GOT3 (cell line): Measurements from ENCODE around the gene FHIT.

ENCODE experiments used
- DNase-seq: peaks from one replicate; lab custom pipeline; 2025; ENCODE audit warnings: mixed read lengths; lab: John Stamatoyannopoulos, UW

The FHIT gene

DNA sequence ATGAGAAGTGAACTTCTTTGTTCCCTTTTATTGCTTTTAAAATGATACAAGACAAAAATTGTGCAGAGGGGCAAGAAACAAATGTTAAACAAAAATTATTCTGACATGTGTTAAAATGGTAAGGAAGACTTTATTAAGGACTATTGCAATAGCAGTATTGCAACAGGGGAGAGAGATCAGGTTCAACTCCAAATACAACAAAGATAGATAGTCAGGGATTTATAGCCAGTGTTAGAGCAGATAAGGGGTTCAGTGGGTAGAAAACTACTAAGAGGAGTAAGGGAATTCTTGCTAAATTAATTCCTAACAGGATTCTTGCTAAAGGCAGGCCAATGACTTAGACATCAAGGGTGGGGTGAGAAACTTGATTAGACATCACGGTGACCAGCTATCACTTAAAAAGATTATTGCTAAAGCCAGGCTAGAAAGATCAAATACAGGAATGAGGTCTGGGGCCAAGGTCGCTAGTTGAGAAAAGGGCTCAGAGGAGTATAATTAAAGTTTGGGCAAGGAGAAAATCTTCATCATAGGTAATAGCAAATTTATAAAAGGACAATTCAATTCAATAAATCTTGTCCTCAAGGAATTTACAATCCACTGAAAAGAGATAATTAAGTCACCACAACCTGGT lies 81.5 kb downstream of the FHIT start:
- no peak for DNase-seq

DNA sequence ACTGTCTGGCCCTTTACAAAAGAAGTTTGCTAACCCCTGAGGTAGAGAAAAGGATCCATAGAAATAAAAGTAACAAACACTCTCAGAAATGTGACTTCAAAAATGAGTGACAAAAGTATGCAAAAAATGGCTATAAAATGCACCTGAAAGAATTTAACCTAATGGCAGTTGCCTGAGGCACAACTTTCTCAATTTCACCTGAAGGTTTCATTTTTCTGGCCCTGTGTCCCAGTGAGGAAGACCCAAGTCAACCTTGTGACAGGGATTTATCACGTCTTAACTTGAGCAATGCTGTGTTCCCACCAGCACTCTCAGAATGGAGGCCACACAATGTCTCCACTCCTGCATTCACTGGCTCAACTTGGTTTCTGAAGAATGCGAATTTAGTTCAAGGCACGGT lies 83.0 kb downstream of the FHIT start:
- no peak for DNase-seq

DNA sequence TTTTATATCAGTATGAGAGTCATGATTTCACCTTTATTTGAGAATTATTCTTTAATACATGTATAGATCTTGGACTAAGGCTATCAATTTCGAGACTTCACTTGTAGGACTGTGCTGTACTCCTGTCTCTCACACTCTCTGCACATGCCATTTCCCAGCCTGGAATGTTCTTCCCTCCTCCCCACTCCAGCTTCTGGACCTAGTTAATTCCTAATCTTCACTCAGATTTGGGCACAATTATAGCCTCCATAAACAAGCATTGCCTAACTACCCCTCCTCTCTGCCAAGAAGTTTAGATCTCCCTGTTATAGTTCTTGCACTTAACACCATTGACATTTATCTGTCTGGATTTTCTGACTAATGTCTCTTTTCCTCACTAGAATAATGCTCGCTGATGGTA lies 88.3 kb downstream of the FHIT start:
- DNase-seq, result no peak

DNA sequence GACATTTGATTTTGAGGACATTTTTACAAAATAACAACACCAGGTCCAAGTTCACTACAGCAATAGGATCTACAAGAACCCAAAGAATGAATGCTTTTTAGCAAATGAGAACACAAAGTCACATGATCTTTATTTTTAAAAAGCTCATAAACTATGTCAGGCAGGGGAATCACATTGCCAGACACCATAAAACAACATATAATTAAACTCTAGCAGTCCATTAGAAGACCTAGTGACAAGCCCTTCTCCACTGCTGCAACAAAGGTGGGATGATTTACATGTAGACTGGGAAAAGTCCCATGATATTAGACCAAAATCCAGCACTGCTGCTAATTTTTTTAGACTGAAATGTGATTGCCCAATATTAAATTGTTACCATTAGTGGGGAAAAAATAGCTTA lies 92.6 kb downstream of the FHIT start:
- DNase-seq, result no peak

DNA sequence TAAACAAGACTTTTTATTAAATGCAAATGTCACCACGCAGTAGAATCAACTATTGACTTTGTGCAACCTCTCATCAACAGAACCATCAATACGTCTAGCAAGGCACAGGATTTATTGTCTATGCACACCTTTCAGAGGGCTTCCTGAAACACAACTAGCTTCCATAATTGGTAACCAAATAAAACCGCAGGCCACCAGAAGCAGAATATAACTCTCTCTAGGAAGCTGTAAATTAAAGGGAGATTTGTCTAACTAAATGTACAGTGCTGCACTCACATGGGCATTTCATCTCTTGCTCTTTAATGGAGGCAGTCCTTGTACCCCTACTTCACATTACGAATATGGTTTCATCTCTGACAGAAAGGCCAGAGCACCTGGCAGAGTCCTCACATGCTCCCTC lies 93.0 kb downstream of the FHIT start:
- DNase-seq, result no peak

DNA sequence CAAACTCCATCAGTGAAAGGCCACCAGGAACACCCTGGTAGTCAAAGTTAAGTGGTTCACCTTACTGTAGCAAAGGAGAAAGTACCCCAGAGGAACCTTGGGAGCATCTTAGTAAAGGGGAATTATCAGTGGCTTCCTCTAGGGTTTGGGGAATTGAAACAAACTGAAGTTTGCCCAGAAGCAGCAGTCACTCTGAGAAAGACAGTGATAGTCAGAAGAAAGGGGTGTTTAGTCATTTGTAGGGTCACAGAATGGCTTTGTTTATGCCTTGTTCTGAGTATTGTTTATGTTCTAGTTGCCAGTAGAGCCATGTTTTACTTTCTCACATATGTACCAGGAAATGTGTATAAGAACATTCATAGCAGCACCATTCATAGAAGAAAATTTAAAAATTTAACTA lies 93.8 kb downstream of the FHIT start:
- DNase-seq, result no peak

DNA sequence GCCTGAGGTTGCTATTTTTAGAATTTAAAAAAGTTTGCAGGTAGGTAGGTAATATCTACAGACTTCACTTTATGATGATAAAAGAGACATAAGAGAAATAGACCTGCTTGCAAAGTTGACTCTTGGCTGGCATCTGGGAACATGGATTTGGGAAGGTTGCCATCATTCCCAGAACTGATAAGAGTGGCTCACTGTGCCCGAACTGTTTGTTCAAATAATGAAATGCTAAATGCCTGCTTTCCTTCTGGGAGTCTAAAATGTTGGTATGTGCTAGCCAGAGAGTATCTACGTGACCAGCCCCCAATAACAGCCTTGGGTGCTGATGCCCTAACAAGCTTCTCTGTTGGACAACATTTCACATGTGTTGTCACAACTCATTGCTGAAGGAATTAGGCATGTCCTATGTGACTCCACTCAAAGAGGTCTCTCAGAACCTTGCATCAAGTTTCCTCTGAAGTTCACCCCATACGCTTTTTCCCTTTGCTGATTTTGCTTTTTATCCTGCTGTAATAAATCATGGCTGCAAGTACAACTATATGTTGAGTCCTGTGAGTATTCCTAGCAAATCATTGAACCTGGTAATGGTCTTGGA lies 95.5 kb downstream of the FHIT start:
- DNase-seq, result no peak

DNA sequence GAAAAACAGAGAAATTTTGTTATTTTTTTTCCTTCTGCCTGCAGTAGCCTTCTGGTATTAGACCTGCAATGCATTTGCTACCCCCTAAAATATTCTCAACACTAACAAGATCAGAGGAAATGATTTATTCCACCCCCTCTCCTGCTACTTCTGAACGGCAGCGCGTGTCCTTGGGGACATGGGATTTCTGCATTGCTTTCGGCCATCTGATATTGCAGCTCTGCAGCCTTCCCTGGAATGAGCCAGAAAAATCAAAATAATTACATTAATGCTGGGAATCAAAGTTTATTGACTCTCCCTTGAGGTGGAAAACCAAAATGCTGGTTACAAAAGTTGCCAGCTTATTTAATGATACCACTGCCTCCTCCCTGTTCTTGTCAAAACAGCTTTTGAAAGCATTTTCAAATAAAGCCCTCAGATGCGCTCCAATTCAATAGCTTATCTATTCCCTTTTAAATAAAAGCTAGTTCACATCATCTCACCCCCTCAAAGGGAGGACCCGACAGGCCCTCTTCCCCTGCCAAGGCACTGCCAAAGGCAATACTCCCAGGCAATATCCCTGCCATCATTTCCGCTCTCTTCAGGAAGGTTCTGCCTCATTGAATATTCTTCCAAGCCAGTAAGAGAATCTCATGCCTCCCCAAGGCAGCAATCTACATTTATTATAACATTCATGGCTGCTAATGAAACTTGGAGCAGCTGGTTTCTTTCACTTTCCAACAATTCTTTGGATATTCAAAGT lies 96.6 kb downstream of the FHIT start:
- DNase-seq, result no peak

DNA sequence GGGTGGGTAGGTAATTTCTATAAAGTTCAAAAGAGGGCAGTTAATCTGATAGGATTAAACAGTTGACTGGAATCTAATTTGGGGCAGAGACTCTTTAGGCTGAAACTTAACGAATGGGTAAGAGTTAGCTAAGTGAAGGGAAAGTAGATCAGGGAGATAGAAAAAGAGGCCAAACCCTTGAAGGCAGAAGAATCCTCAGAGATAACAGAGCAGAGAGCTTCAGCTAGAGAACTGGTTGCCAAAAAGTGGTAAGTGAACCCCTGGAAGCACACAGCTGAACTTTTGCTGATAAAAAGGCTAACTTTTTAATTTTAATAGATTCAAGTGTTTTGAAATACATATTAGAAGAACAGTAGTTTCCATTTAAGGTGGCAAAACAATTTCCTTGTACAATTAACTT lies 99.2 kb downstream of the FHIT start:
- no peak for DNase-seq

DNA sequence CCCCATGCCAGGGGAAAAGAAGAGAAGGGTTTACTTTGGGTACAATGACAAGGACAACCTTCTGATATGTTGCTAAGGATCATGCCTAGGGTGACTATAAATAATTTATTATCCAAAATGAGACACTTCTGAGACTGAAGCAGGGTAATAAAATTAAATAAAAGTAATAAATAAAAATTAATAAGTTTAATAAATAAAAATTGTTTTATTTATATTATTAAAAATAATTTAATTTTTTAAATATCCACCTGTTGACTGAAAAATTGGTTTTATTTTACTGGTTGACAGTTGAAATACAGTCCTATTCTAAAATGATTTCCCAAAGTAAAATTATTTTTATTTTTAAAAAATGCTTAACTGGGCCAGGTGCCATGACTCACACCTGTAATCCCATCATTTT lies 102.0 kb downstream of the FHIT start:
- DNase-seq, result no peak

DNA sequence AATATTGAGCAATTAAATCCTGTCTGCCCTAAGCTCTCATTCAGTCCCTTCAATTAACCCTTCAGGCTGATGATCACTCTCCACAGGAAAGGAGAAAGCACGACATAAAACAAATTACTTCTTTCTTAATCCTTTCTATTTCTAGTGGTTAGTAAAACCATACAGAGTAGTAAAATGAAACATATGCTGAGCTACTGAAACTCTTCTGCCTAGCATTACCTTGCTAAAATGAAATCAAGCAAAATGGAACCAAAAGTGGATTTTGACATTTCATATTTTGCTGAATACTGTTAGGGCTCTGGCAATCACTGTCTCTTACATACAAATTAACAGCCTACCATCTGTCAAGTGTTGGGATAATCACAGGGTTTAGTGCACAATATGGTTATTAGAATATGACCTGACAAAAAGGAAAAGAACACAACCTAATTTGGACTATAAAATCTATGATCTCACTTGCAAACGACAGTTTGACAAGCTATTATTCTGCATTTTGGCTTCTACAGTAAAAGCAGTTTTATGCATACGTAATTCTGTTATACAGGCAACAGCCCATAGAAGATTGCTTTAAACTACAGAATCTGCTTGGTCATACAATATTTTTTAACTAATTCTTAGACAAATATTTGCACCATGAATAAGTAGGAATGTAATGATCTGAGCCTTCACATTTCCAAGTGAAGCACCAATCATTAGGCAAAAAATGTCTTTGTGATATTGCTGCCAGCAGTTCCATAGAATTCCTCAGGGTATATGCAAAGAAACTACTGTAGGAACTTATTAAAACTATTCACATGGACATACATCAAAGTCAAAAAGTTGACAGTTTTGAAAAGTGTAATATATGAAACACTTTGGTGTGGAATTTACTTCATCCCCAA lies 105.0 kb downstream of the FHIT start:
- DNase-seq, result no peak

DNA sequence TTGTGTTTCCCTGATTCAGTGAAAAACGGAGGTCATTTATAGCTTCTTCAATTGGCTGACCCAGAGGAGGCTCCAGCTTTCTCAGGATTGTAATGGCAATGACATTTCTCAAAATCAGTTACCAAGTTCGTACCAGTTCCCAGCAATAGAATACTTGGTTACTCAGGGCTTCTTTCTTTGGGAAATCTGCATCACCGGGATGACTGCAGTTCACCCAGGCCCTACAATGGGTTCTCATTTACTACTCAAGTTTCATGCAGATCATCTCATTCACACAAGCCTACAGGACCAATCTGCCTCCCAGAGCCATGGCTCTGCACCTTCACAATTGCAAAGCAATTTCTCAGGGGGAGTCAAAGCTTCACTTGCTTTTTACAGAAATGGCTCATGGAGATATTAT lies 109.6 kb downstream of the FHIT start:
- DNase-seq, result no peak

DNA sequence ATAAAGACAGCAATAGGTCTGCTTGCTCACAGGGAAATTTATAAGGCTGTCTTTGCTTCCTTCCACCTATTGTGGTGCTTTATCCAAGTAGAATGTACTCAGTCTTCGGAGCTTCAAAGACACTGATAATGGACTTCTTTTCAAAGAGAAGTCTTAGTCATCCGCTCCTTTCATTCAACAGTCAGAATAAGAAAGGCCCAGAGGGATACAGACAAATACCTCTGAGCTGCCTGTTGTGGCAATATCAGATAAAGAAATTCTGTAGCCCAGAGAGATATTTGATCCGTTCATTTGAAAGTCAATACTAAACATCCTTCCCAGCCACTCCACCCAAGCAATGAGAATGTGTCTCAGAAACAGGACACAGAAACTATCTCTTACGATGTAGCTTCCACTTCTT lies 110.0 kb downstream of the FHIT start:
- DNase-seq, result no peak

DNA sequence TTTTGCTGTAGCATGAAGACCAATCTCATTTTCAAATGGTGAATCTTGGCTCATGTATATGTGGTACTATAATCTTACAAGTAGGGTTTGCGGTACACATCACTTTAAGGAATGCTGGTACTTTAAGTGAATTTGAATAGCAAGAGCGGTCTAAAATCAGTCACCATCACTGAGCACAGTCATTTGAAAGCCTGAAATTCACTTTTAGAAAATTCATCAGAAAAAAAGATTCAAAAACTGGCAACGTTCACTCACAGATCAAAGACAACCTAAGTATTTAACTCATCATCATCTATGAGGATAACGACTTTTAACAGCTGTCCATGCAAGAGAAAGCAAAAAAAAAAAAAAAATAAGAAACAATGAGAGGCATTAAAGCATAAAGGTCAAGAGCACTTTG lies 111.6 kb downstream of the FHIT start:
- no peak for DNase-seq

DNA sequence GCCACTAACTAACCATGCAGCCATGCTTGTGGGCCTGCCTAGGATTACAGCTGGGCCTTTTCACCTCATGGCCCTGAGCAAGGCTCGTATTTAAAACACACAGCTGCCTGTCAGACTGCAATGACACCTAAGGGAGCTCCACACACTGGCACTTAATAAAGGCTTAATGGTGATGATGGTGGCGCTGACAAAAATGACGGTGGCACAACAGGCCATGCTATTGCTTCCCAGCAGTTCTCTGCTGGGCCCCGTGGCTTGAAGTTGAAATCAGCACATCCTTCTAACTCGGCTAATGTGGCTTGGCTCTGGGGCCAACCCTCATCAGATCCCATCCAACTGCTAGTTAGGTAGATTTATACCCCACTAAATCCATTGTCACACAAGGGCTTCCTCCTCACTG lies 112.9 kb downstream of the FHIT start:
- no peak for DNase-seq

DNA sequence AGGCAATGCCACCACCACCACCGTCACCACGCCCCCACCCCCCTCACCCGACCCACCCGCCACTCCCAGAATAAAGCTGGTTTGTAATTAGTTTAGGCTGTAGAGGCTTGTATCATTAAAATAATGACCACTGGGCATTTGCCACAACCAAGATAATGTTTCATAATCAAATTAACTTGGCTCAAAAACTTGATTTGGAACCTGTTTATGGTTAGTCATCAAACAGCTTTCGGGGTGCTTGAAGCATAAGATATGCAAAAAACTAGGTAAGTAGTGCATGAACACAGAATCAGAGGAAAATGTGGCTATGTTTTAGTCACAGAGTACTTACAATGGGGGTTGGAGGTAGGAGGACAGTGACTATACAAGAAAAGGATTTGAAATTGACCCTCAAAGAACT lies 115.1 kb downstream of the FHIT start:
- no peak for DNase-seq

DNA sequence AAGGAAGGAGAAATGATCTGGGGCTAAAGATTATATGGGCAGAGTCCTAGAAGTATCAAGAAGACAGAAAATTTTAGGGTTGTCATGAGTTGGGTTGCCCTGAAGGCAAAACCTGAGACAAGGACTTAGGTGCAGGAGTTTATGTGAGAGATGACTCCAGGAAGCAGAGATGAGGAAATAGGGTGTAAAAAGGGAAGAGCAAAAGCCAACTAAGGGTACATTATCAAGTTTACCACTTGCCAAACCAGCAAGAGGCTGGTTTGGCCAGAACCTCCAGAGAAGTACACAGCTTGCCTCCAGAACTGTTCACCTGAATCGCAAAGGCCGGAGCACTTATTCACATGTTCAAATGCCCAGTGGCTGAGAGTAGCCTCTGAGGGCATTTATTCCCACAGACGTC lies 116.7 kb downstream of the FHIT start:
- DNase-seq, result no peak

DNA sequence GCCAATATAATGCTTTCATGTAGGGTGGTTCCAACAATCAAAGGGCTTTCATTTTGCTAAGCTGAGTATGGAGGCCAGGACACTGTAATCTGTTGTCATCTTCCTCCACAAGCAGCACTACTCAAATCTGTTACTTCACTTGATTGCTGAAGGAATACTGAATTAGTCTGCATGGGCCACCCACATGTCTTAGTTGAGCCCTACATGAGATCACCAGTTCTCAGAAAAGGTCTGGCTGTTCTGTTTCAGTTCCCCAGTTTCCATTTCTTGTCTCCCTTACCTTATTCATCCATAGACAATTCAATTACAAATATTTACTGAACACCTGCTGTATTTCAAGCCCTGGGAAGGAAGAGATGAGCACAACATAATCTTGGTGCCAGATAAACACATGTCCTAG lies 119.2 kb downstream of the FHIT start:
- DNase-seq, result no peak

DNA sequence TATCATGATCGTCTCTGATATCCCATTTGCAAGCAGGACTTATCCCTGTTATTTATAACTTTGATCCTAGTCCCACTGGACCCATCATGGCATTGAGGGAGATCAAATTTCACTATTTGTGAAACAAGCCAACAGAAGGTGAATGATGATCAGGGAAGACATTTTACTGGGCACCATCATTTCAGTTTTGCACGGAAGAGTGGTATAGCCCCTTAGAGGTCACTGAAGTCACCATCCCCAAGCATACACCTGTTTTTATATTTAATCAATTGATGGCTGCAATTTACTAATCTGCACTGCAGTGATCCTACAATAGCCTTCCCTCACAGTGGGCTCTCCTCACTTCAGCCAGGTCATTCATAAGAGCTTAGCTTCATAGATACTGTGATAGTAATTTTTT lies 132.4 kb downstream of the FHIT start:
- no peak for DNase-seq

DNA sequence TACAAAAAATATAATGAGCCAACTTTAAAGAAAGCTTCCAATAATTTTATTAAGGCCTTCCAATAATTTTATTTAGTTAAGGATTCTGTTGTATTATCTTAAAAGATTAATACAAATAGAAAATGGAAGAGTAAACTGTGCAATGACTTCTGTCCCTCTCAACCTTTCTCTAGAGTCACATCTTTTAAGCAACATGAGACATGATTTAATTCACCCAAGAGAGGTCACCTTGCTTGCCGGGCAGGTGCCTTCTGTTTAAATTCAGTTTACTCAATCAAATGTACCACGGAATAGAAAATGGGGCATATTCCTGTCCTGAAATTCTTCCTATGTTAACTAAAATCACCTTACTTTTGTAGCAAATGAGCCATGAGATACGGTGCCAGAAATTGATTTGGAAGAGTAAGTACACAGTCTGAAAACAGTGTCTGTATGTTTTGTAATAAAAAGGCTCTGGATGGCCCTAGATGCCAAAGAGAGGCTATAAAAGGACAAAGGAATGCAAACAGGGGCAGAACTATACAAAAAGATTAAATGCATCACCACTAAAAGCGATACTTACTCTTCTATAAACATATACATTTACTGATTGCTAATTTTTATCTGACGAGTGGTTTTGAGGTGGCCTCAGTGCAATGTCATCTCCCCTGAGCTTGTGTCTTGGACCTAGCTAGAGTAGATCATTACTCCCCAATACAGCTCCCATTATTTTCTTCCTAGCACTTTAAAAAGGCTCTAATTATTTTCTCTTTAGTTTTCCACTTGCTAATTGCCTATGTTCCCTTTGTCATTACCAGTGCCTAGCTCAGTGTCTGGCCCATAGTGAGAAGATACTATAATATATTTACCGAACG lies 134.0 kb downstream of the FHIT start:
- DNase-seq, result no peak

DNA sequence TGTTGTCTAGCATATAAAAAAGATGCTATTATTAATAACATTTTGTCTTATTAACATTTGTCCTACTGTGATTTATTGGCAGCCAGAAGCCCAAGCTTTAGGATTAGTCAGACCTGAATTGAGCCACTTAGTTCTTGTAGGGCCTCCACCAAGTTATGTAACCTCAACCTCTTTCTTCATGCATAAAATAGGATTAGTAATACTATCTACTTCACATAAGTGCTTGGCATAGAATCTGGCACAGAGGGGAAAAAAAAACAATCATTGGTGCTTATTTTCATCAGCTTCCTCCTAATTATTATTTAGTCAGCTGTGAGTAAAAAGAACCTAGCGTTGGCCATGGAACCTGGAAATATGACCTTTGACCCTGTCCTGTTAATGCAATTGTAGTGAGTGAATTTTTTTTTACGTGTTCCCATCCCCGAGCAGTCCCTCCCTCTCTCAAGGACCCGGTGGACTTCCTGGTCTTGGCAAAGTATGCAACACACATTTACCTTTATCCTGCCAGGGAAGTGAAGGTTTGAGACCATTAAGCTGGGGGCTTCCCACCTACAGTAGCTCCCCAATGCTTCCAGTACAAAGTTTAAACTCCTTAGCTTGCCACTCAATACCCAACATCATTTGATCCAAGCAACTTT lies 136.8 kb downstream of the FHIT start:
- DNase-seq, result no peak
